ENCODE data around the gene GTF3C4. TPM values are rescaled to one million over a fixed set of nuclear protein-coding genes. Genes with fewer than 3 reads are reported as not detected.
A peak's percentile ranks its signal among the peaks of the same experiment; 100 is the strongest.

GTF3C4 gene
- total and polyA plus RNA-seq, 2 of the 13 experiments (the other 11 are each of a cell fraction or from before 2014, with no cell fraction given) = 2.6 to 12.9 TPM

- peak; percentile 90 for TF ChIP-seq ZHX1 (CRISPR knock-in tag; IDR thresholded peaks at IDR 0.05; ENCODE audit: low read depth)
- TF ChIP-seq ZNF274 (CRISPR knock-in tag; IDR thresholded peaks at IDR 0.05) = peak; percentile 93
- TF ChIP-seq ZNF276 (CRISPR knock-in tag; IDR thresholded peaks at IDR 0.05; ENCODE audit: low read depth) = peak; percentile 78
- peak; percentile 51; the same call in 1 of the 2 replicates for TF ChIP-seq HOXA7 (CRISPR knock-in tag; IDR thresholded peaks at IDR 0.05)
- TF ChIP-seq HDAC2 (CRISPR knock-in tag; IDR thresholded peaks at IDR 0.05) = peak; percentile 77
- peak; percentile 84 for TF ChIP-seq ARNTL (CRISPR knock-in tag; IDR thresholded peaks at IDR 0.05)
- no peak for TF ChIP-seq GZF1 (CRISPR knock-in tag; IDR thresholded peaks at IDR 0.05)
- peak; percentile 90 for TF ChIP-seq ZNF75D (CRISPR knock-in tag; IDR thresholded peaks at IDR 0.05; ENCODE audit: borderline replicate concordance)
- peak; percentile 96 for TF ChIP-seq SALL1 (CRISPR knock-in tag; IDR thresholded peaks at IDR 0.05)
- TF ChIP-seq MAFG (CRISPR knock-in tag; IDR thresholded peaks at IDR 0.05) = 0 out of 2 replicates have a peak, but pooled peaks have one; percentile 46
- no peak; the same call in none of the 2 replicates for TF ChIP-seq MIER2 (CRISPR knock-in tag; IDR thresholded peaks at IDR 0.05)
- peak; percentile 29; the same call in 1 of the 2 replicates for TF ChIP-seq SOX13 (IDR thresholded peaks at IDR 0.05)
- no peak for TF ChIP-seq SOX13 (CRISPR knock-in tag; conservative IDR thresholded peaks at IDR 0.05 in 1 of 2, IDR thresholded peaks at IDR 0.05 in 1 of 2)
- peak; percentile 44; the same call in 1 of the 2 replicates for TF ChIP-seq ZNF740 (CRISPR knock-in tag; IDR thresholded peaks at IDR 0.05)
- TF ChIP-seq POLR2A (IDR thresholded peaks at IDR 0.05; ENCODE audit: insufficient read depth in 1 of 2, low read depth in 2 of 2, low read length in 2 of 2) = peak; percentile 44 to 81
- peak; percentile 64; the same call in 1 of the 2 replicates for TF ChIP-seq SPEN (CRISPR knock-in tag; IDR thresholded peaks at IDR 0.05; ENCODE audit: low read depth)
- no peak; the same call in 1 of the 2 replicates for TF ChIP-seq CREB3 (CRISPR knock-in tag; IDR thresholded peaks at IDR 0.05)
- peak; percentile 93 for TF ChIP-seq SNAPC4 (CRISPR knock-in tag; IDR thresholded peaks at IDR 0.05)
- peak; percentile 72 for TF ChIP-seq NKX3-1 (CRISPR knock-in tag; IDR thresholded peaks at IDR 0.05)
Measured at GRCh38 chr9:132669698-132670456, 387 bp upstream of the GTF3C4 start, which contains the start of gene DDX31 (continued).
